Ovary (tissue), 9 donors: ENCODE measurements around the gene ZER1. TPM values are rescaled to one million over a fixed set of nuclear protein-coding genes. Genes with fewer than 3 reads are reported as not detected.

ENCODE experiments used
- DNase-seq, 5 donors: peaks; one replicate each; pipeline ENCODE4 v3.0.0-alpha.2; 2019 to 2020
- H3K27ac ChIP-seq, 2 donors: fragments of 200-600 bp; one replicate each; pipeline versions ENCODE4 v1.5.1 to v1.8.0; 2019 to 2022
- H3K27me3 ChIP-seq: fragments of 200-600 bp; one replicate; pipeline ENCODE4 v1.8.0; 2022
- H3K36me3 ChIP-seq: fragments of 200-600 bp; sonication (generic); one replicate; pipeline ENCODE4 v1.5.1; 2019
- H3K4me1 ChIP-seq: one replicate; pipeline ENCODE4 v1.8.1; 2013; ENCODE audit warnings: mild to moderate bottlenecking, moderate library complexity; ENCODE audit not compliant: insufficient read depth
- H3K4me3 ChIP-seq: fragments of 200-600 bp; sonication (generic); one replicate; pipeline ENCODE4 v1.5.1; 2017
- H3K9me3 ChIP-seq, 2 donors: fragments of 200-600 bp in 1 of 2; sonication (generic) in 1 of 2; one replicate each; pipeline versions ENCODE4 v1.5.1 to v1.8.1; 2013 to 2019; ENCODE audit warnings: mild to moderate bottlenecking in 1 of 2, moderate library complexity in 1 of 2
- EP300 ChIP-seq: sonication (generic); formaldehyde crosslinking; IDR thresholded peaks from one replicate; pipeline ENCODE4 v1.6.1; 2017; ENCODE audit warnings: antibody characterized with exemption
- POLR2A ChIP-seq: fragments of 450-650 bp; IDR thresholded peaks from one replicate; pipeline ENCODE4 v1.6.1; 2017; ENCODE audit warnings: antibody characterized with exemption, mild to moderate bottlenecking, moderate library complexity
- WGBS, 3 donors: extraction: QIAGEN DNeasy Blood & Tissue Kit in 1 of 3; methylation state at CpG; one replicate each; pipeline versions ENCODE4 v1.1.5 to v1.1.7; 2013 to 2017; 5-methylcytosine and 5-hydroxymethylcytosine counted together
- intact Hi-C, 4 donors: fragments of 100-400 bp; cut with DNase I; formaldehyde crosslinking; loops; one replicate each; pipeline versions ENCODE4 v1.11.0 to v1.15.1; 2022 to 2023
- polyA plus RNA-seq, 2 donors: library from polyadenylated mRNA; stranded (reverse); fragments of 200-250 nt in 1 of 2; fragments of 350-450 nt in 1 of 2; fragmentation: Illumina TruSeq in 1 of 2; extraction: RNeasy Lipid Tissue Mini Kit (QIAGEN cat#74804) in 1 of 2; gene quantifications; one replicate each; pipeline ENCODE4 v1.2.3, GENCODE V29; 2013 to 2014
- total RNA-seq, 7 donors: library from RNA; depleted of rRNA in 2 of 7; stranded (reverse); fragments of >200 nt in 2 of 7; fragmentation: NEBNext Ultra II Directional in 3 of 7; extraction: Animal tissue kit (Norgen Biotek cat#: 25700) in 3 of 7; gene quantifications; one replicate each; pipeline versions ENCODE4 v1.1.0 to v1.2.4, GENCODE V29; 2016 to 2023
- TF ChIP-seq, protein P1 (sequence below), 3 donors: fragments of 450-650 bp in 2 of 3; fragments of 200-600 bp in 1 of 3; IDR thresholded peaks; one replicate each; pipeline versions ENCODE4 v1.5.1 to v1.8.0; 2016 to 2022; ENCODE audit warnings: antibody characterized with exemption in 3 of 3, mild to moderate bottlenecking in 1 of 3
- donor health status: DM: no; HTN: no; CAD: no; lungs with moderate emphysema.
- donor health status: DM: no; HTN: no; CAD: no.
- donor health status: Bipolar disorder and iron deficiency.
- donor health status: DM: yes; HTN: yes; CAD: no.
- donor health status: DM: no; HTN: no; CAD: no.
- donor health status: DM: yes; HTN: yes; CAD: no.

Gene ZER1
- total and polyA plus RNA-seq, 9 donors = 16.3 to 46.1 (median 34.0) TPM

DNA sequence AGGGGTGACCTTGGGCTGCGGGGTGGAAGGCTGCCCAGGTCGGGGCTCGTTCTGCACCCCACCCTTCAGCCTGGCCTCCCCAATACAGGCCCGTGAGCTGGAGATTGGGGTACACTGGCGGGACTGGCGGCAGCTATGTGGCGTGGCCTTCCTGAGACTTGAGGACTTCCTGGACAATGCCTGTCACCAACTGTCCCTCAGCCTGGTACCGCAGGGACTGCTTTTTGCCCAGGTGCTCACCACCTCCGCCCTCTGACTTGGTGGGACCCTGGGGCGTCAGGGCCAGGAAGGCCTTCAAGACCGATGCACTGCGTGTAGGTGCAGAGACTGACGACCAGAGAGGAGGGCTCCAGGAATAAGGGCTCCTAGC lies 58.3 kb downstream of the ZER1 start:
- intact Hi-C loops = no loop called here
- Histone ChIP-seq H3K4me3 (no peak overlapping the region), H3K27ac (no peak overlapping the region), H3K27me3 (no peaks in the 10 kb centered on the region), H3K9me3 (no peaks in the 10 kb centered on the region), H3K4me1 (no peaks in the 10 kb centered on the region), H3K36me3 (no peaks in the 10 kb centered on the region)
- 85 to 92% (median 89%) methylated on average over 11 to 13 of the region's 13 CpGs for WGBS, 3 donors
- peak in 2 of 5 donors; percentile 8 to 30 for DNase-seq
- TF ChIP-seq, protein P1, sequence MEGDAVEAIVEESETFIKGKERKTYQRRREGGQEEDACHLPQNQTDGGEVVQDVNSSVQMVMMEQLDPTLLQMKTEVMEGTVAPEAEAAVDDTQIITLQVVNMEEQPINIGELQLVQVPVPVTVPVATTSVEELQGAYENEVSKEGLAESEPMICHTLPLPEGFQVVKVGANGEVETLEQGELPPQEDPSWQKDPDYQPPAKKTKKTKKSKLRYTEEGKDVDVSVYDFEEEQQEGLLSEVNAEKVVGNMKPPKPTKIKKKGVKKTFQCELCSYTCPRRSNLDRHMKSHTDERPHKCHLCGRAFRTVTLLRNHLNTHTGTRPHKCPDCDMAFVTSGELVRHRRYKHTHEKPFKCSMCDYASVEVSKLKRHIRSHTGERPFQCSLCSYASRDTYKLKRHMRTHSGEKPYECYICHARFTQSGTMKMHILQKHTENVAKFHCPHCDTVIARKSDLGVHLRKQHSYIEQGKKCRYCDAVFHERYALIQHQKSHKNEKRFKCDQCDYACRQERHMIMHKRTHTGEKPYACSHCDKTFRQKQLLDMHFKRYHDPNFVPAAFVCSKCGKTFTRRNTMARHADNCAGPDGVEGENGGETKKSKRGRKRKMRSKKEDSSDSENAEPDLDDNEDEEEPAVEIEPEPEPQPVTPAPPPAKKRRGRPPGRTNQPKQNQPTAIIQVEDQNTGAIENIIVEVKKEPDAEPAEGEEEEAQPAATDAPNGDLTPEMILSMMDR (IDR thresholded peaks at IDR 0.05) = no peak
- no peak for TF ChIP-seq POLR2A
- TF ChIP-seq EP300 = no peak

DNA sequence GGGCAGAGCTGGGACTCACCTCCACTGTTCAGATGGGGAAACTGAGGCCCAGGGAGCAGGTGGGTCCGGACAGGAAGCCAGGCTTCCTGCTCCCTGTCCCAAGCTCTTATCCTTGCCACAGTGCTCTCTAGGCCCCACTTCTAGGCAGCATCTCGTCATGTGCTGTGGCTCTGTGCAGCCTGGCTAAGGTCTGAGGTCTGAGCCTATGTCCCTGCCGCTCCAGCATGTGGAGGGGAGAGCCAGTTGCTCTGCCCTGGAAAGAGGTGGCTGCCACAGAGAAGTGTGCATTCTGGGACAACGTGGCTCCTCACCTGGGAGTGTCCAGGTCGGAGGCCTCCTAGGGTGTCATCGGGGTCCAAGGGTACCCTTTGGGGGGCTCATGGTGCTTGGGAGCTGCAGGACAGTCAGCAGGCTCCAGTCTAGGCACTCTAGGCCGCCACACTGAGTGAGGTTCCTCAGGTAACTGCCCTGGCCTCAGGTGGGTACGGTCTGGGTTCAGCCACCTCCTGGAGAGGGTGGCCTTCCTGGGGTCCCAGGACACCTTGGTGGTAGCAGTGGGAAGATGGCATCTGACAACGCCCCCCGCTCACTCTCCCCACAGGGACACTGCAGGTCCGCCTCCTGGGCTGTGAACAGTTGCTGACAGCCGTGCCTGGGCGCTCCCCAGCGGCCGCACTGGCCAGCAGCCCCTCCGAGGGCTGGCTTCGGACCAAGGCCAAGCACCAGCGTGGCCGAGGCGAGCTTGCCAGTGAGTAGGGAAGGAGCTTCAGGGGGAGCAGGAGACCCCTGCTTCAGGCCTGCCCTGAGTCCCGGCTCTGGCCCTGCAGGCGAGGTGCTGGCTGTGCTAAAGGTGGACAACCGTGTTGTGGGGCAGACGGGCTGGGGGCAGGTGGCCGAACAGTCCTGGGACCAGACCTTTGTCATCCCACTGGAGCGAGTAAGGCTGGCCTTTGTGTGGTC lies 59.0 kb downstream of the ZER1 start:
- no peaks in the 10 kb centered on the region for H3K9me3 ChIP-seq
- no peak overlapping the region for H3K4me3 ChIP-seq
- H3K36me3 ChIP-seq = no peaks in the 10 kb centered on the region
- no peaks in the 10 kb centered on the region for H3K4me1 ChIP-seq
- intact Hi-C loops = no loop called here
- no peak overlapping the region for H3K27ac ChIP-seq
- H3K27me3 ChIP-seq = no peaks in the 10 kb centered on the region
- TF ChIP-seq EP300 (no peak), POLR2A (no peak)
- TF ChIP-seq, protein P1 (IDR thresholded peaks at IDR 0.05) = no peak
- peak in 2 of 5 donors; percentile 10 to 21 for DNase-seq
- 88 to 92% (median 89%) methylated on average over 23 to 26 of the region's 26 CpGs for WGBS, 3 donors

DNA sequence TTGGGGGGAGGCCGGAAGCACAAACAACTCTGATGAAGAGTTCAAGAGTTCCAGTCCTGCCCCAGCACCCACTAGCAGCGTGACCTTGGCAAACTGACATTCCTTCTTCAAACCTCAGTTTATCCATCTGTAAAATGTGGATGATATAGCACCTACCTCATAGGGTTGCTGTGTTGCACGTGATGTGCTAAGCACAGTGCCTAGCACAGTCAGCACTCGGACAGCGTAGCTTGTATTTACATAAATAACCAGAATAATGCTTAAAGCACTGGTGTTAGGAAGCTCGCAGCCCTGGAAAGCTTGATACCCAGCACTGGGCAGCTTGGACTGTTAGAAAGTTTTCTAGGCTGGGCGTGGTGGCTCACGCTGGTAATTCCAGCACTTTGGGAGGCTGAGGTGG lies 64.3 kb downstream of the ZER1 start:
- H3K4me1 ChIP-seq = no peaks in the 10 kb centered on the region
- intact Hi-C loops = no loop called here
- TF ChIP-seq EP300 (no peak), POLR2A (no peak)
- TF ChIP-seq, protein P1 (IDR thresholded peaks at IDR 0.05) = no peak
- peak in 1 of 5 donors; percentile 4 for DNase-seq
- no peaks in the 10 kb centered on the region for H3K27me3 ChIP-seq
- H3K36me3 ChIP-seq = no peaks in the 10 kb centered on the region
- H3K27ac ChIP-seq = no peak overlapping the region
- no peak overlapping the region for H3K4me3 ChIP-seq
- no peaks in the 10 kb centered on the region for H3K9me3 ChIP-seq
- 92 to 95% (median 95%) methylated on average over 8 of the region's 8 CpGs for WGBS, 3 donors

DNA sequence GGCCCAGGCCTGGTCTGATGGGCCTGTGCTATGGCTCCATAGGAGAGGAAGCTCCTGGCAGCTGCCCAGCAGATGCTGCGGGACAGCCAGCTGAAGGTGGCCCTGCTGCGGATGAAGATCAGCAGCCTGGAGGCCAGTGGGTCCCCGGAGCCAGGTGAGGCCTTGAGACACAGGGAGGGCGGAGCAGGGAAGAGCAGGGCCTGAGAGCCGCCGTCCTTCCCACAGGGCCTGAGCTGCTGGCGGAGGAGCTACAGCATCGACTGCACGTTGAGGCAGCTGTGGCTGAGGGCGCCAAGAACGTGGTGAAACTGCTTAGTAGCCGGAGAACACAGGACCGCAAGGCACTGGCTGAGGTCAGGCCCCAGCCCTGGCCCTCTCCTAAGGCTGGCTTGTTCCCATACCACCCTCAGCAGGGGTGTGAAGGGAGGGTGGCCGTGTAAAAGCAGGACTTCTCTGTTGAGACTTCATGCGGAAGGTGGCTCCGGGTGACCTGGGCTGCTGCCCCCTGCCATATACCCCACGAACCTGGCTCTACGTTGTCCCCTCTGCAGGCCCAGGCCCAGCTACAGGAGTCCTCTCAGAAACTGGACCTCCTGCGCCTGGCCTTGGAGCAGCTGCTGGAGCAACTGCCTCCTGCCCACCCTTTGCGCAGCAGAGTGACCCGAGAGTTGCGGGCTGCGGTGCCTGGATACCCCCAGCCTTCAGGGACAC lies 64.9 kb downstream of the ZER1 start:
- TF ChIP-seq, protein P1 (IDR thresholded peaks at IDR 0.05) = no peak
- no peak for TF ChIP-seq POLR2A
- no peak for TF ChIP-seq EP300
- WGBS, 3 donors = 80 to 85% (median 80%) methylated on average over 23 of the region's 23 CpGs
- Histone ChIP-seq H3K4me1 (peaks cover 1% of the 10 kb centered on the region), H3K27me3 (no peaks in the 10 kb centered on the region), H3K9me3 (no peaks in the 10 kb centered on the region), H3K27ac (no peak overlapping the region), H3K4me3 (no peak overlapping the region), H3K36me3 (no peaks in the 10 kb centered on the region)
- intact Hi-C loops = no loop called here
- DNase-seq = peak in 2 of 5 donors; percentile 16 to 35
